Sigmoid colon (tissue), 3 donors: ENCODE measurements around the gene BNIPL.
A peak's percentile ranks its signal among the peaks of the same experiment; 100 is the strongest.

ENCODE experiments used
- CTCF ChIP-seq, 4 experiments: fragments of 450-650 bp in 3 of 4; fragments of 200-600 bp in 1 of 4; IDR thresholded peaks; one replicate each; pipeline ENCODE4 v1.5.1; 2016 to 2019; ENCODE audit warnings: antibody characterized with exemption in 4 of 4, mild to moderate bottlenecking in 3 of 4, moderate library complexity in 2 of 4
- POLR2A ChIP-seq, 2 donors: fragments of 450-650 bp; IDR thresholded peaks; one replicate each; pipeline ENCODE4 v1.6.1; 2016; ENCODE audit warnings: antibody characterized with exemption in 2 of 2, mild to moderate bottlenecking in 2 of 2, moderate library complexity in 2 of 2

DNA sequence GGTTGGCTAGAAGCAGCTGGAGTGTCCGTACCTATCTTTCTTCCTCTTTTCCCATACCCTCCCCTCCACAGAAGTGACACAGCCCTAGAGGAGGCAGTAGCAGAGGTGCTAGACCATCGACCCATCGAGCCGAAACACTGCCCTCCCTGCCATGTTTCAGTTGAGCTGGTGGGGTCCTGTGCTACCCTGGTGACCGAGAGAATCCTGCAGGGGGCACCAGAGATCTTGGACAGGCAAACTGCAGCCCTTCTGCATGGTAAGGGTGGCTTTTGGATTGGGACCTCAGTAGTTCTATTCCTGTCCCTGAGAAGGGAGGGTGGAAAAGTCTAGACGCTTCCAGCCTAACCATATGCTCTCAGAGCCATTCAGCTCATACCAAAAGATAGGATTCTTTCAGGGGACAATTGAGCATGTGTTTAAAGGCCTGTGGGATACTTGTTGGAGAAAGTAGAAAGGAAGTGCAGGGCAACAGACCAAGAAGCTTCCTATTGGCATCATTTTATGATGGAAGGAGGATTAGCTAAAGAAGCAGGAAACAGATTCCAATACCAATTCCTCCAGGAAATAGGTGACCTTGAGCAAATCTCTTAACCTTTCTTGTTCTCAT lies 11.7 kb upstream of the BNIPL start:
- TF ChIP-seq CTCF (IDR thresholded peaks at IDR 0.05) (peak in 3 of 4 experiments; percentile 66 to 71 (median 71)), POLR2A (IDR thresholded peaks at IDR 0.05) (no peak)
